Erythroblast (primary cell): Measurements from ENCODE around the gene KIAA0586.

Experiments used
- GATA1 ChIP-seq: IDR thresholded peaks from 2 replicates; pipeline ENCODE4 v1.6.1; 2011; ENCODE audit warnings: low read depth, mild to moderate bottlenecking, control low read depth, low read length, moderate library complexity
- POLR2A ChIP-seq: IDR thresholded peaks from 2 replicates; pipeline ENCODE4 v1.6.1; 2011; ENCODE audit warnings: mild to moderate bottlenecking, low read length

DNA sequence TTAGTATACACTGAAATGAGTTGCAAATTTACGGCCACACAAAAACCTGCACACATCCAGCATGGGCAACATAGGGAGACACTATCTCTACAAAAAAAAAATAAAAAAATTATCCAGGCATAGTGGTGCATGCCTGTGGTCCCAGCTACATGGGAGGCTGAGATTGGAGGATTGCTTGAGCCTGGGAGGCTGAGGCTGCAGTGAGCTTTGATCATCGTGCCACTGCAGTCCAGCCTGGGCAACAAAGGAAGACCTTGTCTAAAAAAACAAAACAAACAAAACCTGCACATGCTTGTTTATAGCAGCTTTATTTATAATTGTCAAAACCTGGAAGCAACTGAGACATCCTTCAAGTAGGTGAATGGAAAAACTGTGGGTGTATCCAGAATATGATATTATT lies 36.7 kb upstream of the KIAA0586 start:
- no peak for TF ChIP-seq POLR2A
- TF ChIP-seq GATA1, result no peak
